Measurements from ENCODE around the gene HOXD9. TPM values are rescaled to one million over a fixed set of nuclear protein-coding genes. Genes with fewer than 3 reads are reported as not detected.

The HOXD9 gene
- total and polyA plus RNA-seq, 2 donors (not counting 3 experiments of a cell fraction or from before 2014, with no cell fraction given), result 1.9 to 3.5 TPM

- H4K20me1 ChIP-seq (replicated peaks; ENCODE audit: control insufficient read depth, extremely low read depth, insufficient read depth, low read length), result peaks cover 2% of the 10 kb centered on the region
- no peaks in the 10 kb centered on the region for H3K36me3 ChIP-seq (ENCODE audit: control insufficient read depth in 2 of 2, extremely low read depth in 1 of 2, insufficient read depth in 2 of 2, low read length in 2 of 2)
- ChIA-PET CTCF (interaction anchor here (0.6 to 2.8 kb wide), 10 partner anchors 8 to 719 kb away, joined by 3 to 19 read pairs (median 4); no protein-coding TSS in a partner anchor), POLR2A (no interaction called here)
- intact Hi-C loops (cut with micrococcal nuclease), result loop anchor here (2.0 kb wide), 2 partner anchors 16 to 78 kb away; partner anchors contain the start of gene LNPK
- no peak overlapping the region for H2AFZ ChIP-seq (ENCODE audit: low read depth, low read length)
- BruUV-seq (replicated peaks), result no TSS peak
- TF ChIP-seq EZH2 (IDR thresholded peaks at IDR 0.05; ENCODE audit: borderline replicate concordance, low read depth, low read length, severe bottlenecking) (peak; percentile 98), FOS (IDR thresholded peaks at IDR 0.05; ENCODE audit: borderline replicate concordance, insufficient read depth, low read length) (no peak)
- H3K9me1 ChIP-seq (replicated peaks; ENCODE audit: control insufficient read depth, extremely low read depth, insufficient read depth, low read length), result no peaks in the 10 kb centered on the region
- peaks cover 82 to 97% of the 10 kb centered on the region in 2 experiments for H3K27me3 ChIP-seq (ENCODE audit: control insufficient read depth in 2 of 2, insufficient read depth in 2 of 2, low read length in 2 of 2)
- H3K4me3 ChIP-seq (replicated peaks in 1 of 3; ENCODE audit: insufficient read depth in 1 of 3, low read depth in 1 of 3, low read length in 3 of 3), result no peak overlapping the region
- no peaks in the 10 kb centered on the region for H3K79me2 ChIP-seq (ENCODE audit: control insufficient read depth, insufficient read depth, low read length)
- no peaks in the 10 kb centered on the region for H3K9me3 ChIP-seq (replicated peaks; ENCODE audit: control insufficient read depth, insufficient read depth, low read length)
- FAIRE-seq, result no peak
- no peak for DNase-seq (ENCODE audit: low read depth, low spot score)
- H3K4me2 ChIP-seq (ENCODE audit: insufficient read depth, low read length), result no peak overlapping the region
- dilution Hi-C loops (cut with MboI; ENCODE audit: extremely low pct_ligation_motif_present, low sequenced_read_pairs), result no loop called here
- H3K9ac ChIP-seq (replicated peaks; ENCODE audit: extremely low read depth, insufficient read depth, low read length), result no peak overlapping the region
- no peak overlapping the region for H3K27ac ChIP-seq (ENCODE audit: insufficient read depth, low read depth, low read length)
- H3K4me1 ChIP-seq (ENCODE audit: control insufficient read depth, extremely low read depth, insufficient read depth, low read length), result no peaks in the 10 kb centered on the region
Measured at GRCh38 chr2:176080540-176081375, 41.8 kb upstream of the HOXD9 start.

DNA sequence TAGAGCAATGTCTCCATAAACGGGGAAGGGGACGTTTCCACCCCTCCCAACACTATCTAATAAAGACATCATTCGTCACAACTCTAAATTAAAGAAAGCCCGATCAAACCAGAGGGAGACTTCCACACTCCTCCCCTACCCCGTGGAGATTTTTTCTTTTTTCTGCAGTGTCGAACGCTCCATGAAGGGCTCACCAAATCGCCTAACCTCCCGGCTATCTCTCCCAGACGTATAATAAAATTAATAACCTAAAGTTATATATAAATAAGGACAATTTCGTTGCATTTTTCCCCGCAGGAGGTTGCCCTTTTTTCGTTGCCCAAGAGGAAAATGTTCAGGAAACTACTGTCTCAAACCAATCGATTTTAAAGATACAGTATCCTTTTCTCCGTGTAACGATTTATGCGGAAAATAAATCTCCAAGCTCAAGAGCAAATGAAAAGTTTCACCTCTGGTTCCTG, 41.1 kb upstream of the HOXD9 start:
- intact Hi-C loops (cut with micrococcal nuclease), result loop anchor here (2.0 kb wide), 2 partner anchors 15 to 79 kb away; partner anchors contain the start of gene LNPK

More for the DNA sequence above, 41.1 kb upstream of the HOXD9 start:
- ChIA-PET POLR2A (no interaction called here), CTCF (interaction anchor here (1.1 to 2.8 kb wide), 6 partner anchors 15 to 392 kb away, joined by 3 to 19 read pairs (median 5); no protein-coding TSS in a partner anchor)
- H3K27me3 ChIP-seq (ENCODE audit: control insufficient read depth in 2 of 2, insufficient read depth in 2 of 2, low read length in 2 of 2), result peaks cover 84 to 97% of the 10 kb centered on the region in 2 experiments
- no peak overlapping the region for H3K4me3 ChIP-seq (replicated peaks in 1 of 3; ENCODE audit: insufficient read depth in 1 of 3, low read depth in 1 of 3, low read length in 3 of 3)
- no peak for FAIRE-seq
- H3K79me2 ChIP-seq (ENCODE audit: control insufficient read depth, insufficient read depth, low read length), result no peaks in the 10 kb centered on the region
- H3K27ac ChIP-seq (ENCODE audit: insufficient read depth, low read depth, low read length), result no peak overlapping the region
- BruUV-seq (replicated peaks), result no TSS peak
- no peak for DNase-seq (ENCODE audit: low read depth, low spot score)
- dilution Hi-C loops (cut with MboI; ENCODE audit: extremely low pct_ligation_motif_present, low sequenced_read_pairs), result no loop called here
- H2AFZ ChIP-seq (ENCODE audit: low read depth, low read length), result no peak overlapping the region
- H3K36me3 ChIP-seq (ENCODE audit: control insufficient read depth in 2 of 2, extremely low read depth in 1 of 2, insufficient read depth in 2 of 2, low read length in 2 of 2), result no peaks in the 10 kb centered on the region
- no peak overlapping the region for H3K9ac ChIP-seq (replicated peaks; ENCODE audit: extremely low read depth, insufficient read depth, low read length)
- H4K20me1 ChIP-seq (replicated peaks; ENCODE audit: control insufficient read depth, extremely low read depth, insufficient read depth, low read length), result peaks cover 2% of the 10 kb centered on the region
- no peaks in the 10 kb centered on the region for H3K9me3 ChIP-seq (replicated peaks; ENCODE audit: control insufficient read depth, insufficient read depth, low read length)
- TF ChIP-seq JUN (IDR thresholded peaks at IDR 0.05; ENCODE audit: borderline replicate concordance, insufficient read depth, insufficient read length, low read depth) (no peak), POLR2AphosphoS5 (IDR thresholded peaks at IDR 0.05; ENCODE audit: insufficient read depth, low read depth, low read length) (no peak), MAX (IDR thresholded peaks at IDR 0.05; ENCODE audit: insufficient read depth, insufficient read length) (no peak)
- H3K9me1 ChIP-seq (replicated peaks; ENCODE audit: control insufficient read depth, extremely low read depth, insufficient read depth, low read length), result no peaks in the 10 kb centered on the region
- no peaks in the 10 kb centered on the region for H3K4me1 ChIP-seq (ENCODE audit: control insufficient read depth, extremely low read depth, insufficient read depth, low read length)
- no peak overlapping the region for H3K4me2 ChIP-seq (ENCODE audit: insufficient read depth, low read length)

All from endothelial cell of umbilical vein (primary cell).